Osteoblast (primary cell): Measurements from ENCODE around the gene ADH1C. TPM values are rescaled to one million over a fixed set of nuclear protein-coding genes. Genes with fewer than 3 reads are reported as not detected.
"Not testable (repeated sequence)": the region's sequence is repeated elsewhere in the genome, so short reads cannot be mapped to it uniquely, and the experiment has no call there.

Experiments used
- DNase-seq: peaks from one replicate; pipeline ENCODE4 v3.0.0; 2011; ENCODE audit warnings: low spot score, mixed read lengths; ENCODE audit not compliant: insufficient read length; ENCODE audit errors: missing footprints
- H2AFZ ChIP-seq: 2 replicates; pipeline ENCODE4 v1.6.0; 2011; ENCODE audit warnings: mild to moderate bottlenecking, low read length
- H3K27ac ChIP-seq: 2 replicates; pipeline ENCODE4 v1.5.1; 2011; ENCODE audit warnings: mild to moderate bottlenecking, low read depth, low read length, moderate library complexity
- H3K27me3 ChIP-seq: 2 replicates; pipeline ENCODE4 v1.6.0; 2012; ENCODE audit warnings: mild to moderate bottlenecking, control low read depth, inconsistent platforms, low read length, moderate library complexity; ENCODE audit not compliant: insufficient read depth
- H3K36me3 ChIP-seq: 2 replicates; pipeline ENCODE4 v1.5.1; 2011; ENCODE audit warnings: mild to moderate bottlenecking, low read length, control low read depth, moderate library complexity; ENCODE audit not compliant: insufficient read depth
- H3K4me1 ChIP-seq: 2 replicates; pipeline ENCODE4 v1.5.1; 2011; ENCODE audit warnings: mild to moderate bottlenecking, low read length, control low read depth, moderate library complexity; ENCODE audit not compliant: insufficient read depth
- H3K4me2 ChIP-seq: 2 replicates; pipeline ENCODE4 v1.6.0; 2011; ENCODE audit warnings: mild to moderate bottlenecking, low read length; ENCODE audit not compliant: insufficient read depth
- H3K4me3 ChIP-seq: fragments of 200-600 bp; sonication (generic); 3 replicates; pipeline ENCODE4 v1.5.1; 2012; ENCODE audit warnings: mild to moderate bottlenecking, low read length, inconsistent platforms; ENCODE audit not compliant: insufficient read depth
- H3K79me2 ChIP-seq: 2 replicates; pipeline ENCODE4 v1.6.0; 2012; ENCODE audit warnings: mild to moderate bottlenecking, low read length, control low read depth, inconsistent platforms; ENCODE audit not compliant: insufficient read depth
- H3K9me3 ChIP-seq: 2 replicates; pipeline ENCODE4 v1.5.1; 2011; ENCODE audit warnings: low read depth, low read length, control low read depth
- H4K20me1 ChIP-seq: 2 replicates; pipeline ENCODE4 v1.6.0; 2012; ENCODE audit warnings: mild to moderate bottlenecking, low read length, control low read depth; ENCODE audit not compliant: insufficient read depth
- CTCF ChIP-seq: IDR thresholded peaks from 2 replicates; pipeline ENCODE4 v1.5.1; 2011; ENCODE audit warnings: mild to moderate bottlenecking, low read depth, low read length, moderate library complexity; ENCODE audit errors: extremely low read depth
- total RNA-seq: library from RNA; depleted of rRNA; stranded (reverse); fragments of >200 nt; gene quantifications from 2 replicates; pipeline ENCODE4 v1.2.3, GENCODE V29; 2012

The ADH1C gene
- total RNA-seq, 1 donor = 0.72 TPM

- no peaks in the 10 kb centered on the region for H3K9me3 ChIP-seq
- no peaks in the 10 kb centered on the region for H3K79me2 ChIP-seq
- H2AFZ ChIP-seq = no peak overlapping the region
- no peak overlapping the region for H3K4me2 ChIP-seq
- no peak for DNase-seq
- no peaks in the 10 kb centered on the region for H3K4me1 ChIP-seq
- H3K36me3 ChIP-seq = no peaks in the 10 kb centered on the region
- no peaks in the 10 kb centered on the region for H3K27me3 ChIP-seq
- no peak for TF ChIP-seq CTCF
- H3K4me3 ChIP-seq = no peak overlapping the region
- H4K20me1 ChIP-seq = no peaks in the 10 kb centered on the region
- no peak overlapping the region for H3K27ac ChIP-seq
These were observed 5.4 kb upstream of the ADH1C start for GRCh38 chr4:99357948-99358347.

- no peak for DNase-seq
- Histone ChIP-seq H3K4me2 (no peak overlapping the region), H3K36me3 (no peaks in the 10 kb centered on the region), H3K79me2 (no peaks in the 10 kb centered on the region), H4K20me1 (no peaks in the 10 kb centered on the region), H3K9me3 (no peaks in the 10 kb centered on the region), H3K4me3 (no peak overlapping the region), H3K27me3 (no peaks in the 10 kb centered on the region), H3K27ac (no peak overlapping the region), H3K4me1 (no peaks in the 10 kb centered on the region), H2AFZ (no peak overlapping the region)
- no peak for TF ChIP-seq CTCF
These were observed 4.4 kb upstream of the ADH1C start for GRCh38 chr4:99356992-99357391.

- not testable (repeated sequence) for DNase-seq, H3K27ac ChIP-seq, H3K79me2 ChIP-seq, H4K20me1 ChIP-seq, H3K9me3 ChIP-seq, H2AFZ ChIP-seq, H3K4me3 ChIP-seq, H3K27me3 ChIP-seq, H3K36me3 ChIP-seq, H3K4me2 ChIP-seq, H3K4me1 ChIP-seq
These were observed 3.6 kb upstream of the ADH1C start for GRCh38 chr4:99356149-99356548.

- H3K79me2 ChIP-seq = no peaks in the 10 kb centered on the region
- no peak overlapping the region for H3K4me2 ChIP-seq
- H3K27me3 ChIP-seq = no peaks in the 10 kb centered on the region
- no peak overlapping the region for H3K4me3 ChIP-seq
- no peaks in the 10 kb centered on the region for H4K20me1 ChIP-seq
- H3K9me3 ChIP-seq = no peaks in the 10 kb centered on the region
- no peak overlapping the region for H3K27ac ChIP-seq
- no peak overlapping the region for H2AFZ ChIP-seq
- no peaks in the 10 kb centered on the region for H3K36me3 ChIP-seq
- no peak for DNase-seq
- H3K4me1 ChIP-seq = no peaks in the 10 kb centered on the region
- no peak for TF ChIP-seq CTCF
These were observed 1.1 kb downstream of the ADH1C start for GRCh38 chr4:99351487-99351886.
